Tibial nerve (tissue), 4 donors: ENCODE measurements around the gene MUC5B. TPM values are rescaled to one million over a fixed set of nuclear protein-coding genes. Genes with fewer than 3 reads are reported as not detected.

Experiments
- DNase-seq, 2 donors: peaks; one replicate each; pipeline ENCODE4 v3.0.0-alpha.2; 2019; ENCODE audit warnings: low spot score in 2 of 2
- H3K27ac ChIP-seq, 4 donors: fragments of 200-600 bp; sonication (generic) in 3 of 4; one replicate each; pipeline ENCODE4 v1.5.1; 2017 to 2019; ENCODE audit warnings: mild to moderate bottlenecking in 1 of 4
- H3K27me3 ChIP-seq, 2 donors: fragments of 200-600 bp; sonication (generic) in 1 of 2; one replicate each; pipeline versions ENCODE4 v1.5.1 to v1.6.0; 2017 to 2019
- H3K36me3 ChIP-seq, 3 donors: fragments of 200-600 bp; sonication (generic); one replicate each; pipeline ENCODE4 v1.5.1; 2018 to 2019
- H3K4me1 ChIP-seq, 4 donors: fragments of 200-600 bp; sonication (generic) in 3 of 4; one replicate each; pipeline ENCODE4 v1.5.1; 2017 to 2019
- H3K4me3 ChIP-seq, 4 donors: fragments of 200-600 bp; sonication (generic) in 3 of 4; one replicate each; pipeline ENCODE4 v1.5.1; 2017 to 2019; ENCODE audit warnings: mild to moderate bottlenecking in 1 of 4, moderate library complexity in 1 of 4
- H3K9me3 ChIP-seq, 4 donors: fragments of 200-600 bp; sonication (generic) in 3 of 4; one replicate each; pipeline ENCODE4 v1.5.1; 2017 to 2019
- CTCF ChIP-seq, 5 experiments: fragments of 200-600 bp in 3 of 5; fragments of 450-650 bp in 2 of 5; sonication (generic) in 3 of 5; IDR thresholded peaks; one replicate each; pipeline ENCODE4 v1.5.1; 2016 to 2019; ENCODE audit warnings: antibody characterized with exemption in 5 of 5, mild to moderate bottlenecking in 3 of 5, moderate library complexity in 2 of 5
- EP300 ChIP-seq, 2 donors: sonication (generic); formaldehyde crosslinking; IDR thresholded peaks; one replicate each; pipeline ENCODE4 v1.6.1; 2017; ENCODE audit warnings: antibody characterized with exemption in 2 of 2, mild to moderate bottlenecking in 1 of 2
- POLR2A ChIP-seq, 2 donors: fragments of 450-650 bp; IDR thresholded peaks; one replicate each; pipeline ENCODE4 v1.6.1; 2017; ENCODE audit warnings: antibody characterized with exemption in 2 of 2, mild to moderate bottlenecking in 2 of 2, moderate library complexity in 2 of 2
- WGBS, 2 donors: methylation state at CpG; one replicate each; pipeline ENCODE4 v1.1.5; 2018; 5-methylcytosine and 5-hydroxymethylcytosine counted together
- total RNA-seq, 4 donors: library from RNA; depleted of rRNA; stranded (reverse); fragments of >200 nt; gene quantifications; one replicate each; pipeline ENCODE4 v1.1.0, GENCODE V29; 2016

Gene MUC5B
- total RNA-seq, 4 donors from 2014 or later: under 0.01 to 0.22 TPM; not detected in 2

GRCh38 chr11:1257366-1257765, 34.5 kb downstream of the MUC5B start:
- TF ChIP-seq CTCF (IDR thresholded peaks at IDR 0.05) (no peak), POLR2A (IDR thresholded peaks at IDR 0.05) (no peak), EP300 (IDR thresholded peaks at IDR 0.05) (no peak)
- WGBS, 2 donors: 80 to 87% methylated on average over 17 to 23 of the region's 27 CpGs
- Histone ChIP-seq H3K27ac (no peak overlapping the region), H3K36me3 (no peaks in the 10 kb centered on the region), H3K27me3 (no peaks in the 10 kb centered on the region), H3K4me1 (peaks cover 4 to 12% (median 7%) of the 10 kb centered on the region in 4 donors), H3K4me3 (no peak overlapping the region), H3K9me3 (no peaks in the 10 kb centered on the region)
- DNase-seq: no peak

- Histone ChIP-seq H3K27me3 (no peaks in the 10 kb centered on the region), H3K4me1 (peaks cover 4 to 17% (median 11%) of the 10 kb centered on the region in 4 donors), H3K4me3 (no peak overlapping the region), H3K36me3 (no peaks in the 10 kb centered on the region), H3K27ac (no peak overlapping the region), H3K9me3 (no peaks in the 10 kb centered on the region)
- DNase-seq: no peak
- WGBS, 2 donors: 65 to 72% methylated on average over 10 to 14 of the region's 16 CpGs
- no peak for TF ChIP-seq CTCF (IDR thresholded peaks at IDR 0.05)
- no peak for TF ChIP-seq EP300 (IDR thresholded peaks at IDR 0.05)
- no peak for TF ChIP-seq POLR2A (IDR thresholded peaks at IDR 0.05)
These were observed 35.0 kb downstream of the MUC5B start for GRCh38 chr11:1257916-1258315.

DNA sequence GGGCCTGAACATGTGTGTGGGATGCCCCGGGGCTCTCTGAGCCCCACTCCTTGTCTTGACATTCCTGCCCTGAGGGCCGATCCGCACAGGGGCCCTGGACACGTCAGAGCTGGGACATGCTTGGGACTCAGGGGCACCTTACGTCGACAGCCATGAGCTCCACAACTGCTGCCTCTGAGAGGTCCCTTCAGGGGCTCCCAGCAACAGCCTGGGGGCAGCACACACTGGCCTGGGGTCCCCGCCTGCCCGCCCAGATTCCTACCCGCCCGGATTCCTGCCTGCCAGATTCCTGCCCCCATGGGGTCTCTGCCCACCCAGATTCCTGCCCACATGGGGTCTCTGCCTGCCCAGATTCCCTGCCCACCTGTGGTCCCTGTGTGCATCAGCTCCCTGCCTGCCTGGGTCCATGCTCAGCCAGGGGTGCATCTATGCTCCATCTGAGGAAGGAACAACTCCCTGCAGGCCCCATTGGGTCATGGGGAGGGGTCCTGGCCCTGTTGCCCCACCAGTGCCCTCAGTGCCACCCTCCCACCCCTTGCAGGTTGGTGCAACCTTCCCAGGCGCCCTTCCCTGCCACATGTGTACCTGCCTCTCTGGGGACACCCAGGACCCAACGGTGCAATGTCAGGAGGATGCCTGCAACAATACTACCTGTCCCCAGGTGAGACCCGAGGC, 35.7 kb downstream of the MUC5B start:
- no peak for TF ChIP-seq CTCF (IDR thresholded peaks at IDR 0.05)
- TF ChIP-seq POLR2A (IDR thresholded peaks at IDR 0.05): no peak
- TF ChIP-seq EP300 (IDR thresholded peaks at IDR 0.05): no peak
- H3K4me1 ChIP-seq: peaks cover 4 to 21% (median 14%) of the 10 kb centered on the region in 4 donors
- H3K36me3 ChIP-seq: no peaks in the 10 kb centered on the region
- H3K4me3 ChIP-seq: no peak overlapping the region
- 61 to 74% methylated on average over 13 of the region's 13 CpGs for WGBS, 2 donors
- no peak overlapping the region for H3K27ac ChIP-seq
- no peak for DNase-seq
- no peaks in the 10 kb centered on the region for H3K27me3 ChIP-seq
- no peaks in the 10 kb centered on the region for H3K9me3 ChIP-seq

- DNase-seq: no peak
- H3K4me1 ChIP-seq: peaks cover 4 to 21% (median 14%) of the 10 kb centered on the region in 4 donors
- H3K4me3 ChIP-seq: no peak overlapping the region
- TF ChIP-seq EP300 (IDR thresholded peaks at IDR 0.05): no peak
- TF ChIP-seq POLR2A (IDR thresholded peaks at IDR 0.05): no peak
- no peak for TF ChIP-seq CTCF (IDR thresholded peaks at IDR 0.05)
- no peaks in the 10 kb centered on the region for H3K36me3 ChIP-seq
- WGBS, 2 donors: 76 to 88% methylated on average over 1 to 5 of the region's 7 CpGs
- H3K9me3 ChIP-seq: no peaks in the 10 kb centered on the region
- H3K27me3 ChIP-seq: no peaks in the 10 kb centered on the region
- no peak overlapping the region for H3K27ac ChIP-seq
These were observed 36.2 kb downstream of the MUC5B start for GRCh38 chr11:1259076-1259461.

DNA sequence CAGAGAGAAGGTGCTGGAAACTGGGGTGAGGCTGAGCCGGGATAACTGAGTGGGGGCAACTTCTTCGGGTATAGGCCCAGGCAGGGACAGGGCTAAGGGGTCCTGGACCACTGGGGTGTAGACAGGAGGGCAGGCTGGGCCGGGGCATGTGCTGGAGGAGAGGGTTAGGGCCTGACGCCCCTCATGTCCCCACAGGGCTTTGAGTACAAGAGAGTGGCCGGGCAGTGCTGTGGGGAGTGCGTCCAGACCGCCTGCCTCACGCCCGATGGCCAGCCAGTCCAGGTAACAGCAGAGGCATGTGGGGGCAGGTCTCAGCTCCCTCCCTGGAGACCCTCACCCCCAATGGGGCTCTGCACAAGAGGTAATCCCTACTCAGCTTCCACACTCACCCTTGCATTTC, 36.7 kb downstream of the MUC5B start:
- Histone ChIP-seq H3K27ac (no peak overlapping the region), H3K27me3 (no peaks in the 10 kb centered on the region), H3K4me1 (peaks cover 4 to 21% (median 14%) of the 10 kb centered on the region in 4 donors), H3K9me3 (no peaks in the 10 kb centered on the region), H3K4me3 (no peak overlapping the region), H3K36me3 (no peaks in the 10 kb centered on the region)
- TF ChIP-seq POLR2A (IDR thresholded peaks at IDR 0.05) (no peak), EP300 (IDR thresholded peaks at IDR 0.05) (no peak), CTCF (IDR thresholded peaks at IDR 0.05) (no peak)
- no peak for DNase-seq
- WGBS, 2 donors: 81 to 82% methylated on average over 9 of the region's 9 CpGs
